Posterior cingulate gyrus (tissue), 11 donors: ENCODE results near the gene MOV10L1.

Experiments
- DNase-seq, 10 donors: peaks; one replicate each; pipeline versions ENCODE4 v3.0.0 to v3.0.0-alpha.2; 2020 to 2021; ENCODE audit warnings: mixed read lengths in 3 of 10
- intact Hi-C: fragments of 100-400 bp; cut with DNase I; formaldehyde crosslinking; loops from one replicate; pipeline ENCODE4 v1.15.1; 2023

MOV10L1 gene

DNA sequence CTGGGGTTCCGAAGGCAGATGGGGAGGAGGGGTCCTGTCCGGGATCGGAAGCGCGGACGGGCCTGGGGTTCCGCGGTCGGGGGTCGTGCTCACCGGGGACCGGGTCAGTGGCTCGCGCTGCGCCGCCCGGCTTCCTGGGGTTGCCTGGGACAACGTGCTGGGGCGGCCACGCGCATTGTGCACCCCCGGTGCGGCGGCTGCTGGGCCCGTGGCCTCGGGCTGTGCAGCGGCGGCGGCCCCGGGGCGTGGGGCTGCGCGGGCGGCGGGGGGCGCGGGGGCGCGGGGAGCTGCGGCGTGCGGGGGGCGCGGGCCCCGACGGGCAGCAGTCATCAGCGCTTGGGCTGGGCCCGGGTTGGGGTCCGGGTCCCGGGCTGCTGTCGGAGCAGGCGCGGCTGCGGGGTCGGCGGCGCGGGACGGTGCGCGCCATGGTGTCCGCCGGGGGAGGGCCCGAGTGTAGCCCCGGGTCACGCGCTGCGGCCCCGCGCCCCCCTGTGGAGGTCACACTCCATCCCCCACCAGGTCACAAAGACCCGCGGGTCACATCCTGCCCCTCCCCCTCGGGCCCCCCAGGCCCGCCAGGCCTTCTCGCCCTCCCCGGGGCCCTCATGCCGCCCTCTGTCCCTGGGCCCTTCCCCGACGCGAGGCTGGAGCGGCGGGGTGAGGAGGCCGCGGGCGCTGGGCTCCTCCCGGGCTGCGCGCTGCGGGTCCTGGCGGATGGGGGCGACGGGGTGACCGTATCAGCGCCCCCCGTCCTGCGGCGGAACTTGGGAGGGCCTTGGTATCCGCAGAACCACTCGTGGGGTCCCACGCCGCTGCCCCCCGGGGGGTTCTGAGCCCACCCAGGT, 31.5 kb upstream of the MOV10L1 start, which contains the start of gene TTLL8:
Gene TTLL8, minus strand, starts transcription at position 238 of the 845 bp plus-strand sequence.
- DNase-seq = peak in 3 of 10 donors; percentile 59 to 63 (median 61)
- intact Hi-C loops = loop anchor here (1.0 kb wide), 1 partner anchor 40 kb away; no protein-coding TSS in a partner anchor

DNA sequence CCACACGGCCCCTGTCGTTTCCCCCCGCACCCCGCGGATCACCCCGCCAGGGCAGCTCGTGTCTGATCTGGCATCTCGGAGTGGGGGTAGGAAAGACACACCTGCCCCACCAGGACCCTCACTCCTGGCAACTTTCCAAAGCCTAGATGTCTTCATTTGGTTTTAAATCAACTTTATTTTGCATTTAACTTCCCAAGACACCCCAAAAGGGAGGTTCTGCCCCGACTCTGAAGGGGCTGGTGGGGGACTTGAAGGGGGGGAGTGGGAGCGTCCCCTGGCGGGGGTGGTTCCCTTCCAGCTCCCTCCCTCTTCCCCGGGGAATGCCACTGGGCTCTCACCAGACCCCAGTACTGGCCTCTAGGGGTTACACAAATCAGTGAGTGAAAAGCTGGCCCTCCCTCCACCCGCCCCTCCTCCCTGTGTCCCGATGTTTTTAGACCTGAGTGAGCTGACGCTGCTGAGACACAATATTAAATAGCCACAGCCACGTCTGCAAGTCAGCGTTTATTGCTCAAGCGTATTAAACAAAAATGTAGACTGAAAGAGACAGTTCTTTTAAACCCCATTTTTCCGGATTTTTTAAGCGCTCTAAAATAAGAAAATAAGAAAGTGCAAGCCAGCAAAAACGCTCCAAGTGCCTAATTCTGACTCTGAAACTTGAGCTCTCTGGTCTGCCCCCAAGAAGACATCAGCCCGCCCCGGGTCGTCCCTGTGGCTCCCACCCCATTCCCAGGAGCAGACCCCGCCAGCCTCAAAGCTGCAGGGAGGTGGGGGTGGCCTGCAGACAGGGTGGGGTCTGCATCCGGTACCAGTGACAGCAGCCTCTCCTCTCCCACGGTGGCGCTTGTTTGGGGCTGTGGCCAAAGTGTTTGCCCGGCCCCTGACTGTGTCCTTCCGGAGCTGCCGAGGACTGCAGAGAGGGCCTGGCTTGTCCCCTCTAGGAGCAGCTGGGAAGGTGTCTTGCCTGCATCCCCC, 30.6 kb upstream of the MOV10L1 start:
- intact Hi-C loops = loop anchor here (1.0 kb wide), 1 partner anchor 39 kb away; no protein-coding TSS in a partner anchor
- DNase-seq = peak in 2 of 10 donors; percentile 52 to 78

DNA sequence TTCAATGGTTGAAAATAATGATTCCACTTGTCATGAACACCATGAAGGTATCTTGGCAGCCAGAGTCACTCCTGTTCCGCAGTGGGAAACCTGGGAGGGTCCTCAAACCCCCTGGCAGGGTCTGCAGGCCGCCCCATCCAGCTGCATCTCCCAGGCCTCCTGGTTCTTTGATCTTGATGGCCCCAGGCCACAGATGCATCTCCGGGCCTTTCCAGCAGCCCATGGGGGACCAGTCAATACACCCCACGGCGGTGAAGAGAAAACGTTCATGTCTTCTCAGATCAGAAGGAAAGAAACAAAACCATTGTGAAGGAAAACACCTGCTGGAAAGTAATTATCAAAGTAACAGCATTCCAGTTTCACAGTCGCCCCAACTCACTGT, 29.9 kb upstream of the MOV10L1 start:
- peak in 1 of 10 donors; percentile 40 for DNase-seq
- intact Hi-C loops = no loop called here

DNA sequence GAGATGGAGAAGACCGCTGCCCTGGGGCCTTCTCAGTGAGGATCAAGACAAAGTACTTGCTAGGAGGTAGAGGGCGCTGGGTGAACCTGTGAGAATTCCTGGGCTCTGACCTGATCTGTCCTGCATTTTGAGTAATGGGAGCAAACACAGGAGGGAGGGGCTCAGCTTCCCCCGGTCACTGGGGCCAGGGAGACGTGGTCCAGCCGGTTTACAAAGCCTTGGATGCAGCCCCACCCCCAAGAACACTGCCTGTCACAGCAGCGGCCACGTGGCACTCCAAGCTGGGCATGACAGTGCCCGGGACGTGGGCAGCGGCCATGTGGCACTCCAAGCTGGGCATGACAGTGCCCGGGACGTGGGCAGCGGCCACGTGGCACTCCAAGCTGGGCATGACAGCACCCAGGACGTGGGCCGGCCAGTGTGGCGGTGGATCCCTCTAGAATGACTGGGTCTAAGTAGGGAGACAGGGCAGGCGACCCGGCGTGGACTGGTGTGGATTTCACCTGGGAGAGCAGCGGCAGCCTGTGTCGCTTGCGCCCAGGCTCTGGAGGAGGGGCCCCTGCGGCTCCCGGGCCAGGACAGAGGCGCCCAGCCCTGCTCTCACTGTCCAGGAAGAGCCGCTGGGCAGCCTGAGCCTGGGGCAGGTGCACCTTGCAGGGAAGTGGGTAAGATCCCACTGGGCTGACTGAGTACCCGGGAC, 29.2 kb upstream of the MOV10L1 start:
- intact Hi-C loops = no loop called here
- DNase-seq = peak in 4 of 10 donors; percentile 19 to 80 (median 74)

DNA sequence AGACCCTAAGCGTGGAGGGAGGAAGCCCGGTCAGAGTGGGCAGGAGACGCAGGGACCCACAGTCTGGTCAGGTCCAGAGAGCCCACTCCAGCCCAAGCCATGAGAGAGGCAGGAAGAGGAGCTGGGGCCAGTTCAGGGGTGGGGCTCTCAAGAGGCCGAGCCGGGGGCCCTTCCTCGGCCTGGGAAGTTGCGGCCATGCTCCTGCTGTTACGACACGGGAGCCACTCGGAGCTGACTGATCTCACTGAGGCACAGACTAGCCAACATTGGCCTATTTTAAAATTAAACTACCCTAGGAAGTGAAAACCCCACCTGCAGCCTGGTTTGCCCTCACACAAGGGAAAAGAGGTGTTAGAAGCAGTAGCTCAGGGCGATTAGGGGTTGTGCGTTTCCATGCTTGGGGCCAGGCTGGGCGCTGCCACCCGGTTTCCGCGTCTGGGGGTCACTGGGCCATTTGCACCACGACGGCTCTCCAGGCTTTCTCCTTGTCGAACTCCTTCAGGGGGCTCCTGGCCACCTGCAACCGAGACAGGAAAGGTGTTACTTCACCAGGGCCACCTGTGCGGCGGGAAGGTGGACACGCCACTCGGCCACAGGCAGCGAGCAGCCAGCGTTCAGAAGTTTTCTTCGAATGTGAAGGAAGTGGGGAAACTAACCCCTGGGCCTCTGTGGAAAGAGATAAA, 28.5 kb upstream of the MOV10L1 start:
- DNase-seq = peak in 1 of 10 donors; percentile 67

DNA sequence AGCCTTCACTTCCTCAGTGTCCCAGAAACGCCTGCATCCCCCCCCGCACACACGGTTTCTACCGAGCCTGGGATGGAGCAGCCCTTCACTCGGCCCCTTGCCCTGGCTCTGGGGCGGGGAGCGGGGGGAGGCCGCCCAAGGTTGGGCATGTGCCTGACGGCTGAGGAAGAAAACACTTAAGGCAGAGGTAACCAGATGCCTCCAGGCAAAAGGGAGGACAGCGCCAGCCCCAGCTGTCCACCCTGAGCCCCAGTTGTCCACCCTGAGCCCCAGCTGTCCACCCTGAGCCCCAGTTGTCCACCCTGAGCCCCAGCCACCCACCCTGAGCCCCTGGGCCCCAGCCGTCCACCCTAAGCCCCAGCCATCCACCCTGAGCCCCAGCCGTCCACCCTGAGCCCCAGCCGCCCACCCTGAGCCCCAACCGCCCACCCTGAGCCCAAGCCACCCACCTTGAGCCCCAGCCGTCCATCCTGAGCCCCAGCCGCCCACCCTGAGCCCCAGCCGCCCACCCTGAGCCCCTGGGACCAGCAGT, 27.9 kb upstream of the MOV10L1 start:
- intact Hi-C loops = no loop called here
- DNase-seq = peak in 4 of 10 donors; percentile 6 to 65 (median 51)

More for the DNA sequence above, 28.5 kb upstream of the MOV10L1 start:
- intact Hi-C loops = no loop called here

DNA sequence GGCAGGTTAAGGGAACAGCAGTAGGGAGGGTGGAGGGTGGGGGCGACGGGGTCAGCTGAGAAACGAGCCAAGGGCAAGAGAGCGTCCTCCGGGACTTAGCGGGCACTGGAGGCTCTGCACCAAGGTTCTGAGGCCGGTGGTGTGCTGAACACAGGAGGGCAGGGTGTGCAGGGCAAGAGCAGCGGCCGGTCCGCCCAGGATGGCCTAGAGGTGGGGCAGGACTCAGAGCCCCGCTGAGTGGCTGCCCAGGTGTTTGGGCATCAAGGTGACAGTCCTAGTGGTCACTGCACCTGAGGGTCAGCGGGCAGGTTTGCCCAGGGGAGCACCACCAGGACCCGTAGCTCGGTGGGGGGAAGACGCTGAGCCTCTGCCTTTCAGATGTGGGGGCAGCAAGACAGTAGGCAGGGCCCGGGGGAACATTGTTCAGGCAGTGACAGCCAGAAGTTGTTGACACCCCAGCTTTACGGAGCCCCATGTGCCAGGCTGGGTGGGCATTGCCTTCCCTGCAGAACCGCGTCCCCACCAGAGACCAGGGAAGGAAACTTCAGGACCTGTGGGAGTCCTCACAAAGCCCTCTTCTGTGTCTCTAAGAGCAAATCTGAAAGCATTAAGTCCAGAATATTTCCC, 27.2 kb upstream of the MOV10L1 start:
- peak in 4 of 10 donors; percentile 24 to 75 (median 68) for DNase-seq
- intact Hi-C loops = no loop called here

DNA sequence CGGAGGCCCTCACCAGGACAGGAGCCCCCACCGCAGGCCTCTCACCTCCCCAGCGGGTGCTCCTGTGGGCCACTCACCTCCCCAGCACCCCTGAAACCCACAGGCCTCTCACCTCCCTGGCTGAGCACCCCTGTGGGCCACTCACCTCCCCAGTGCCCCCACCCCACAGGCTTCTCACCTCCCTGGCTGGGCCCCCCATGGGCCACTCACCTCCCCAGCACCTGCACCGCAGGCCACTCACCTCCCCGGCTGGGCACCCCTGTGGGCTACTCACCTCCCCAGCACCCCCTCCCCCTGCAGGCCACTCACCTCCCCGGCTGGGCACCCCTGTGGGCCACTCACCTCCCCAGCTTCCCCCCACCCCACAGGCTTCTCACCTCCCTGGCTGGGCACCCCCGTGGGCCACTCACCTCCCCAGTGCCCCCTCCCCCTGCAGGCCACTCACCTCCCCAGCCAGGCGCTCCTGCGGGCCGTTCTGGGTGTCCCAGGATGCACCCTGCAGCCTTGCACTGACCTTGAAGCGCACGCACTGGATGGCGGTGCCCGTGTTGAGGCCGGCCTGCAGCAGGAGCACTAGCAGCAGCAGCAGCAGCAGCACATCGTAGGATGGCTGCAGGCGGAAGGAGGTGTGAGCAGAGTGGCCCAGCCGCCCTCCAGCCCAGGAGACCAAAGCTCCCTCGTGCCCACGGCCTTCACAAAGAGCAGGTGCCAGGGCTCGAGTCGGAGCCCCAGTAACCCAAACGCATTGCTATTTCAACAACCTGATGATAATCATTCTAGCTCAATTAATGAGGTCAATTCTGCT, 26.0 kb upstream of the MOV10L1 start:
- peak in 3 of 10 donors; percentile 9 to 82 (median 57) for DNase-seq
- intact Hi-C loops = no loop called here

DNA sequence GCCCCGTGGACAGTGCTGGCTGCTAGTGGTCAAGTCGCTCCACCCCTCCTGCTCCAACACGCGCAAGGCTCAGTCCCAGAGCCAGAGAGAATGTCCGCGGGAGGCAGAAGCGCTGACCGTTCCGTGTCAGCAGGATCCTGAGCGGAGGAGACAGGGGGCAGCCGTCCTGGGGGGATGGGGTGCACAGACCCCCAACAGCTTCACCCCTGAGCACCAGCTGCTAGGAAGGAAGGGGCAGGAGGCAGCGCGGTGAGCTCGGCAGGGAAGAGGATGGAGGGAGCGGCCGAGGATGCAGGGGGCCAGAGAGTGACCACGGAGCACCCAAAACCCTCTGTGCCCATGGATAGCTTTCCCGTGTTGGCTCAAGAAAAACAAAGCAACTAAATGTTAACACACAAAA, 25.4 kb upstream of the MOV10L1 start:
- intact Hi-C loops = no loop called here
- DNase-seq = peak in 1 of 10 donors; percentile 80

DNA sequence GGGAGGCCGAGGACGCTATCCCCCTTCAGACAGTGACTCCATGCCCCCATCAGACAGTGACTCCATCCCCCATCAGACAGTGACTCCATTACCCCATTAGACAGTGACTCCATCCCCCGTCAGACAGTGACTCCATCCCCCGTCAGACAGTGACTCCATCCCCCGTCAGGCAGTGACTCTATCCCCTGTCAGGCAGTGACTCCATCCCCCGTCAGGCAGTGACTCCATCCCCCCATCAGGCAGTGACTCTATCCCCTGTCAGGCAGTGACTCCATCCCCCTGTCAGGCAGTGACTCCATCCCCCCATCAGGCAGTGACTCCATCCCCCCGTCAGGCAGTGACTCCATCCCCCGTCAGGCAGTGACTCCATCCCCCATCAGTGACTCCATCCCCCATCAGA, 22.6 kb upstream of the MOV10L1 start:
- intact Hi-C loops = no loop called here
- DNase-seq = peak in 1 of 10 donors; percentile 32

DNA sequence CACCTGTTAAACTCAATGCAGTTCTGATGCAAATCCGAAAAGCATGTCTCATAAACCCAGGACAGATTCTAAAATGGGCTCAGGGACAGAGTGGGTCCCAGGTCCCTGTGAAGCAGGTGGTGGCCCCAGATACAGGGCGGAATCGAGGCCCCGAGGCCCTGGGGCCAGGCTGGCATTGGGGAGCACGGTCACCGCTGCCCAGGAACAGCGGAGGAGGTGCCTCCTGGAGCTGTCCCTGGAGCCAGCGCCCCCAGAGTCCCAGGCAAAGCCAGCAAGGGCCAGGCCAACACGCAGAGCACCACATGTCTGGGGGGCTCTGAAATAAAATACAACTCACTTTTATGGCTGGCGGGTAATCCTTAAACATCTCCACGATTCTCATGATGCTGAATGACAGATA, 21.7 kb upstream of the MOV10L1 start:
- peak in 2 of 10 donors; percentile 6 to 25 for DNase-seq
- intact Hi-C loops = no loop called here

DNA sequence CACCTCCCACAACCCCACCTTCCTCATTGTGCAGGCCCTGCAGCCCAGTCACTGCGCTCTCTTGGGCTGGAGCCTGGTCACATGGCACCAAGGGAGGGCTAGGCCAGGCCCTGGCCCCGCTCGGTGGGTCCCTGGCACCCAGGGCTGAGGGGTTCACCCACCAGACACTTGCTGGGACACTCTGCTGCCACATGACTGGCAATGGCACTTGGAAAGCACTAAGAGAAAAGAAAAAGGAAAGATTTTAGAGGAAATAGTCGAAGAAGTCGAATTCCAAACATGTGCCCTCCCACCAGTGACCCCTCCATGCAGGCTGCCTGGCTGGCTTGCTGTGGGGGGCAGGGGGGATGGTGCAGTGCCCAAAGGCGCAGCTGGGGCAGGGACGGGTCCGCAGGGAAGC, 19.4 kb upstream of the MOV10L1 start:
- intact Hi-C loops = no loop called here
- peak in 3 of 10 donors; percentile 14 to 59 (median 45) for DNase-seq

DNA sequence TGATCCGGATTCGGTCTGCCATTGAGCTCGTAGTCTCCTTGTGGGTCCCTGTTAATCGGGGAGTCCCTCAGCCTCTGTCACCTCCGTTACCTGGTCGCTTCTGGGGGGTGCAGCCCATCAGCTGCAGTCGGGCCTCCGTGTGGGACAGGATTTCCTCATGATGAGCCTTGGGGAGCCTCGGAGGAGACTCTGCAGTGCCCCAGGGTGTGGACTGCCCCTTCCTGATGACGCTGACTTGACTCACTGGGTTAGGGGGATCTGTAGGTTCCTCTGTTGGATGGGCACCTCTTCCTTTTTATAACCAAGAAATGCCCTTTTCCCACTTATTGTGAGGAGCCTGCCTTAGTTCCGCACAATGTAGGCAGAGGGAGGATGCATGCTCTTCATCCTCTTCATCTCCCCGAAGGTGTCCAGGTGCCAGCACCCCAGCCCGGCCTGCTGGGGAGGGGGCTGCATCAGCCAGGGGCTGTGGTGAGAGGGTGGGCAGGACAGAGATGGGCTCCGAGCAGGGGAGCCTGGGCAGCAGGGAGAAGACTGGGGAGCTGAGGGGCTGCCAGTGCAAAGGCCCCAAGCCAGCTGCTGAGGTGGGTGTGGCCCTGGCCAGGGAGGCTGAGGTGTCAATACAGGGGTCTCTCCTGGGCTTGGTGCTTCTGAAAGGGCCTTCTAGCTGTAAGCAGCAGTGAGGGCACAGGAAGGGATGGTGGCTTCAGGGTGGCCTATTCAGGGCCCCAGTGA, 18.2 kb upstream of the MOV10L1 start:
- DNase-seq = peak in 3 of 10 donors; percentile 12 to 63 (median 52)
- intact Hi-C loops = no loop called here

DNA sequence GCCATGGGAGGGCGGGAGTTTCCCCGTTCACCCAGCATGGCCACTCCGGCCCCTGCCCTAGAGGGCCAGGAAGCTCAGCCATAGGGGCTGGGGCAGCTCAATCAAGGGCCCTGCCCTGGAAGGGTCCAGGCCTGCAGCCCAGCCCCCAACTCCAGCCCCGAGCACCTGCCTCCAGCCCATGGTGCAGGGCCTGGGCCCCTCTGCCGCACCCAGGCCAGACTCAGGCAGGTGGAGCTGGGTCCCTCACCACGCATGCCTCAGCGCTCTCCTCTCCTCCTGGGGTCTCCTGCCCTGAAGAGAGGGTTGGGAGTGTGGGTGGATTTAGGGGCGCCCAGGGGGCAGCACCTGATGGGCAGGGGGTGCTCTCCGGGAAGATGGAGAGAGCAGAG, 17.6 kb upstream of the MOV10L1 start:
- peak in 3 of 10 donors; percentile 47 to 76 (median 62) for DNase-seq
- intact Hi-C loops = no loop called here

DNA sequence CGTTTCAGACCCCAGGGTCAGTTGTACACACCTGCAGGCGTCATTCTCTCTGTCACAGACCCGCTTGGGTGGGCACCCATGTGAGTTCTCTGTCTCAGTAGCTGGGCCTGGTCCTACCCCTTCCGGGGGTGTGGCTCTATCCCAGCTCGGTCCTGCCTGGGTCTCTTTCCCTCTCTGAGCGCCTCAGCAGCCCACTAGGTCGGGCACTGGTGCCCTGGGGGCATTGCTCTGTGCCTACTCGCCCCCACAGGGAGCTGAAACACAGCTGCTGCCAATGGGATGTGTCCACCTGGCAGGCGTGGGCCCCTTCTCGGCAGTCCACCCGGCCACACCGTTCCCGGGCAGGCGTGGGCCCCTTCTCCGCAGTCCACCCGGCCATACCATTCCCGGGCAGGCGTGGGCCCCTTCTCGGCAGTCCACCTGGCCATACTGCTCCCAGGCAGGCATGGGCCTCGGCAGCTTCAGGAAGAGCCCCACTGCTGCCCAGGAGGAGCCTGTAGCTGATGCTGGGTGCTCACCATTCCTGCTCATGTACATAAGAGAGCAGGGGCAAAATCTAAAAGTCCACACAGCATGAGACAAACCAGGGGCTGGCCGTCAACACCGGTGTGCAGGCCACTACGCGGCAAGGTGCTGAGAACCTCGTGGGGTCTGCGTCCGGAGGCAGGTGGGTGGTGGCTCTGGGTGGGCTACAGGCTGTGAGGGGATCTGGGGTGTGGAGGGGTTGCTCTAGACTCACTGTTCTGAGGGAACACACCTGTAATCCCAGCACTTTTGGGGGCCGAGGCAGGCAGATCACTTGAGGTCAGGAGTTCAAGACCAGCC, 16.9 kb upstream of the MOV10L1 start:
- peak in 3 of 10 donors; percentile 52 to 77 (median 71) for DNase-seq
- intact Hi-C loops = no loop called here

DNA sequence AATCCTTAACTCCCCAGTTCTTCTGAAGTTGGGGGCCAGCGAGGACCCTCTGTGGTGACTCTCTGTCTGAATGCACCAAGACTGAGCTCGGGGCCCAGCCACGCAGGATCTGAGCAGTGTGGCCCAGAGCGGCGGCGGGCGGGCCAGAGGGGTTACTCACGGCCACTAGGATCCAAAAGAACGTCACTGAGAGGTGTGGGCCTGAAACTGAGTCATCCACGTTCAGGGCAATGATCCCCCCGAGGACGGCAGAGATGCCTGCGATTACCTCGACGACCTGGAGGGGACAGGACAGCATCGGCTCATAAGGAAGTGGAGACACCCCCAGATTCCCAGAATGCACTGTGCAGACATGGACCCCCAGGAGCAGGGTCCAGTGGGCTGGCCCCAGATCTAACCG, 15.8 kb upstream of the MOV10L1 start:
- intact Hi-C loops = no loop called here
- DNase-seq = peak in 3 of 10 donors; percentile 7 to 71 (median 9)
